ENCODE data around the gene LY6G5C.

Gene LY6G5C

GRCh38 chr6:31631681-31632278 lies 49.1 kb downstream of the LY6G5C start:
- Histone ChIP-seq H3K27ac (ENCODE audit: low read length) (no peak overlapping the region), H3K4me1 (ENCODE audit: low read length) (no peaks in the 10 kb centered on the region), H3K36me3 (replicated peaks; ENCODE audit: insufficient read depth, low read length) (peaks cover 10% of the 10 kb centered on the region), H3K9me3 (replicated peaks; ENCODE audit: insufficient read depth, low read length) (no peaks in the 10 kb centered on the region), H3K79me2 (ENCODE audit: low read length) (peaks cover 54% of the 10 kb centered on the region), H3K4me2 (ENCODE audit: low read depth, low read length) (no peak overlapping the region), H3K9ac (ENCODE audit: low read length) (no peak overlapping the region), H3K4me3 (ENCODE audit: low read length) (no peak overlapping the region), H3F3A (ENCODE audit: insufficient read depth, low read length) (peaks cover 9% of the 10 kb centered on the region; the same call in 1 of the 2 replicates), H4K20me1 (ENCODE audit: insufficient read depth, low read length) (no peaks in the 10 kb centered on the region; the same call in 1 of the 2 replicates), H2AFZ (ENCODE audit: low read length) (no peak overlapping the region), H3K9me2 (replicated peaks; ENCODE audit: insufficient read depth, low read length) (no peaks in the 10 kb centered on the region), H3K27me3 (replicated peaks; ENCODE audit: insufficient read depth, low read length) (no peaks in the 10 kb centered on the region)
- TF ChIP-seq EZH2 (optimal IDR thresholded peaks at IDR 0.05; ENCODE audit: low read depth, low read length) (no peak), EZH2phosphoT487 (IDR thresholded peaks at IDR 0.05; ENCODE audit: low read length) (no peak)
- TF ChIP-seq, protein P1, sequence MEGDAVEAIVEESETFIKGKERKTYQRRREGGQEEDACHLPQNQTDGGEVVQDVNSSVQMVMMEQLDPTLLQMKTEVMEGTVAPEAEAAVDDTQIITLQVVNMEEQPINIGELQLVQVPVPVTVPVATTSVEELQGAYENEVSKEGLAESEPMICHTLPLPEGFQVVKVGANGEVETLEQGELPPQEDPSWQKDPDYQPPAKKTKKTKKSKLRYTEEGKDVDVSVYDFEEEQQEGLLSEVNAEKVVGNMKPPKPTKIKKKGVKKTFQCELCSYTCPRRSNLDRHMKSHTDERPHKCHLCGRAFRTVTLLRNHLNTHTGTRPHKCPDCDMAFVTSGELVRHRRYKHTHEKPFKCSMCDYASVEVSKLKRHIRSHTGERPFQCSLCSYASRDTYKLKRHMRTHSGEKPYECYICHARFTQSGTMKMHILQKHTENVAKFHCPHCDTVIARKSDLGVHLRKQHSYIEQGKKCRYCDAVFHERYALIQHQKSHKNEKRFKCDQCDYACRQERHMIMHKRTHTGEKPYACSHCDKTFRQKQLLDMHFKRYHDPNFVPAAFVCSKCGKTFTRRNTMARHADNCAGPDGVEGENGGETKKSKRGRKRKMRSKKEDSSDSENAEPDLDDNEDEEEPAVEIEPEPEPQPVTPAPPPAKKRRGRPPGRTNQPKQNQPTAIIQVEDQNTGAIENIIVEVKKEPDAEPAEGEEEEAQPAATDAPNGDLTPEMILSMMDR (IDR thresholded peaks at IDR 0.05; ENCODE audit: low read length) = no peak
- no peak for DNase-seq

DNA sequence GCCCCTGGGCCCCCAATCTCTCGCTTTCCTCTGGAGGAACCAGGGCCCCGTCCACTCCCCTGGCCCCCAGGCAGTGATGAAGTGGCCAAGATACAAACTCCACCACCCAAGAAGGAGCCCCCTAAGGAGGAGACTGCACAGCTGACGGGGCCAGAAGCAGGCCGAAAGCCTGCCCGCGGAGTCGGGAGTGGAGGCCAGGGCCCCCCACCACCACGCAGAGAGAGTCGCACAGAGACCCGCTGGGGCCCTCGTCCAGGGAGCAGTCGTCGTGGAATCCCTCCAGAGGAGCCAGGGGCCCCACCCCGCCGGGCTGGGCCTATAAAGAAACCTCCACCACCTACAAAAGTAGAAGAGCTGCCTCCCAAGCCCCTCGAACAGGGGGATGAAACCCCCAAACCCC lies 49.7 kb downstream of the LY6G5C start:
- Histone ChIP-seq H3K79me2 (ENCODE audit: low read length) (peaks cover 60% of the 10 kb centered on the region), H4K20me1 (ENCODE audit: insufficient read depth, low read length) (no peaks in the 10 kb centered on the region; the same call in 1 of the 2 replicates), H3K4me2 (ENCODE audit: low read depth, low read length) (no peak overlapping the region), H3K9me2 (replicated peaks; ENCODE audit: insufficient read depth, low read length) (no peaks in the 10 kb centered on the region), H3K36me3 (replicated peaks; ENCODE audit: insufficient read depth, low read length) (peaks cover 13% of the 10 kb centered on the region), H3F3A (ENCODE audit: insufficient read depth, low read length) (peaks cover 7% of the 10 kb centered on the region; the same call in 1 of the 2 replicates), H3K27me3 (replicated peaks; ENCODE audit: insufficient read depth, low read length) (no peaks in the 10 kb centered on the region), H3K9ac (ENCODE audit: low read length) (no peak overlapping the region), H3K4me1 (ENCODE audit: low read length) (no peaks in the 10 kb centered on the region), H3K9me3 (replicated peaks; ENCODE audit: insufficient read depth, low read length) (no peaks in the 10 kb centered on the region), H2AFZ (ENCODE audit: low read length) (no peak overlapping the region), H3K27ac (ENCODE audit: low read length) (no peak overlapping the region), H3K4me3 (ENCODE audit: low read length) (no peak overlapping the region)
- DNase-seq = no peak
- no peak for TF ChIP-seq EZH2 (optimal IDR thresholded peaks at IDR 0.05; ENCODE audit: low read depth, low read length)
- TF ChIP-seq, protein P1 (IDR thresholded peaks at IDR 0.05; ENCODE audit: low read length) = no peak
- no peak for TF ChIP-seq EZH2phosphoT487 (IDR thresholded peaks at IDR 0.05; ENCODE audit: low read length)

GRCh38 chr6:31630177-31630934 lies 50.5 kb downstream of the LY6G5C start:
- Histone ChIP-seq H4K20me1 (ENCODE audit: insufficient read depth, low read length) (no peaks in the 10 kb centered on the region; the same call in 1 of the 2 replicates), H3K79me2 (ENCODE audit: low read length) (peaks cover 68% of the 10 kb centered on the region), H3K27me3 (replicated peaks; ENCODE audit: insufficient read depth, low read length) (no peaks in the 10 kb centered on the region), H3K4me2 (ENCODE audit: low read depth, low read length) (no peak overlapping the region), H3K27ac (ENCODE audit: low read length) (no peak overlapping the region), H3F3A (ENCODE audit: insufficient read depth, low read length) (peaks cover 4% of the 10 kb centered on the region; the same call in 1 of the 2 replicates), H3K4me1 (ENCODE audit: low read length) (no peaks in the 10 kb centered on the region), H2AFZ (ENCODE audit: low read length) (no peak overlapping the region), H3K9me3 (replicated peaks; ENCODE audit: insufficient read depth, low read length) (no peaks in the 10 kb centered on the region), H3K36me3 (replicated peaks; ENCODE audit: insufficient read depth, low read length) (peaks cover 17% of the 10 kb centered on the region), H3K9ac (ENCODE audit: low read length) (no peak overlapping the region), H3K9me2 (replicated peaks; ENCODE audit: insufficient read depth, low read length) (no peaks in the 10 kb centered on the region), H3K4me3 (ENCODE audit: low read length) (no peak overlapping the region)
- TF ChIP-seq, protein P1 (IDR thresholded peaks at IDR 0.05; ENCODE audit: low read length) = no peak
- TF ChIP-seq EZH2 (optimal IDR thresholded peaks at IDR 0.05; ENCODE audit: low read depth, low read length) = no peak
- no peak for TF ChIP-seq EZH2phosphoT487 (IDR thresholded peaks at IDR 0.05; ENCODE audit: low read length)
- no peak for DNase-seq
